ENCODE data around the gene ANKRD34C. TPM values are rescaled to one million over a fixed set of nuclear protein-coding genes. Genes with fewer than 3 reads are reported as not detected.

Gene ANKRD34C
- not detected in 2 replicates for total RNA-seq

DNA sequence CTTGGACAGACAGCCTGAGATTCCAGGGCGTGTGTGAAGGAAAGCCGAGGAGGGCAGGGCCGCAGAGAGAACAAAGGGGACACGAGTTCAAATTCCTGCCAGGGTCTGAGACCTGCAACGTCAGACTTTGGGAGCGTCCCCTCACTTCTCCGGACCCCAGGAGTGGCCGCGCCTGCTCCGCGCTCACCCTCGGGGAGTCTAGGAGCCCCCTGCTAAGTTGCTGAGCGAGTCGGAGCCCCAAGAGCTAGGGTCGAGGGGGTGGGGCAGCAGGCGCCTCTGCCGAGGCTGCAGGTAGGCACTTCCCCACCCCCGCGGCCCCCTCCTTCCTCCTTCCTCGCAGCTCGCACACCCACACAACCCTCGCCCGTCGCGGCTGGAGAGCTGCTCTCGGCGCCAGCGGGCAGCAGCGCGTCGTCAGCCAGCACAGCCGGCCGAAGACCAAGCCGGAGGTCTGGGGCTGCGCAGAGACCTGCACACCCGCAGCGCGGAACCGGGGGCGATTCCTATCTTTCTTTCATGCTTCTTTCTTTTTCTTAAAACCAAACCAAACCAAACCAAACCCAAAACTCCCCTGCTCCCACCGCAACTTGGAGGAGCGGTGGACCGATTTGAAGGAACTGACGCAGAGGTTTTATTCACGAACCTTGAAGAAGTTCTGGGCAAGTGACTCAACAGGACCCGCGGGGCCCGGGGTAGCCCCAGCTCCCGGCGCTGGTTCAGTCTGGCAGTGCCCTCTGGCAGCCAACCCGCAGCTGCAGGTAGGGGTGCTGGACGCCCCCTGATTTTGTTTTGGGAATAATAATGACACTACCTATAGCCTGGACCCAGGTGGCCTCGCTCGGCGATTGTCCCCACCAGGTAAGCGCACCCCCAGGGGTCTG is at the start of gene ANKRD34C:
TSS of gene ANKRD34C (plus strand) at position 352 of the 881 bp plus-strand sequence. CDS start 10,563 bp downstream, outside the sequence.

GRCh38 chr15:79310985-79311900 is 28.7 kb downstream of the ANKRD34C start, which contains the start of gene TMED3:
TMED3 (plus strand) TSS chr15:79311112; CDS start chr15:79311250, 138 bp downstream.

Other genes starting within 250 kb of the ANKRD34C start
- gene RASGRF1, start 191.9 kb upstream of the ANKRD34C start, total RNA-seq: not detected in 2 replicates
- gene TMED3, start 28.4 kb downstream of the ANKRD34C start, total RNA-seq: 140 and 200 TPM in 2 replicates
- gene MINAR1, start 149.6 kb downstream of the ANKRD34C start, total RNA-seq: 1.2 and 1.6 TPM in 2 replicates